ENCODE data around the gene PEG3. TPM values are rescaled to one million over a fixed set of nuclear protein-coding genes. Genes with fewer than 3 reads are reported as not detected.
A peak's percentile ranks its signal among the peaks of the same experiment; 100 is the strongest.

The PEG3 gene
- total and polyA plus RNA-seq, 2 of the 13 experiments (the other 11 are each of a cell fraction or from before 2014, with no cell fraction given): 217 to 394 TPM

DNA sequence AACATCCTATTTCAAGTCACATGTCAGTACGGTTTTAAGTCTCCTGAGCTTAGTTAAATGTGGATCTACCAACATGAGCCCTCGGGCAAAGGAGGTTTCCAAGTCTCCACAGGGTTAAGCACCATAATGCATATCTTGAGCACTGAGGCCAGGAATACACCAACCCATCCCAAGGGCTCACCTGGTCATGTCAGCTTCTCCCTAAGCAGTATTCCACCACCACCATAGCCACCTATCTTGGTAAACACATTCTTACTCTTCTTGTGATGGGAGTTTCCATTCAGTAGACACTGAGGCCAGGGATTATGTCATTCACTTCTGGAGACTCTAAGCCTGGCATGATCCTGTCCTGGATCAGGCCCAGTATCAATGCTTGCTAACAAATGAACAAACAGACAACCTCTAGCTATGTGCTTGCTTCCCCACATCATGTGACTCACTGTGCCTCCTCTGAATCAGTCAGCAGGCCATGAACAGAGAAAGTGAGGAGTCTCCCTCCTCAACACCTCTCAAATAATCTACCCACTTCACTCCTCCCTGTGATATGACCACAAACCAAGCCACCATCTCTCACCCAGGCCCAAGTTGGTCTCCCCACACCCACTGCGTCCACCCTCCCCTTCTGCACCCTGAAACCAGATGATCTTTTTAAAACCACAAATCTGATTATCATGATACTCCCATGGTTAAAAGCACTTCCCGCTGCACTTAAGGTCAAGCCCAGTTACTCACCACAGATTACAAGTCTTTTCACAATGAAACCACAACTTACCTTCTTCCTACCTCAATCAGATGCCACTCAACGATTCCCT is 5.8 kb downstream of the PEG3 start:
- peaks cover 97% of the 10 kb centered on the region for H4K20me1 ChIP-seq (ENCODE audit: insufficient read depth, low read length)
- no peaks in the 10 kb centered on the region for H3K27me3 ChIP-seq (ENCODE audit: control insufficient read depth in 1 of 2, insufficient read depth in 2 of 2, low read length in 2 of 2)
- 46% methylated on average over 4 of the region's 5 CpGs for WGBS (ENCODE audit: low lambda C conversion rate)
- H3K9ac ChIP-seq (ENCODE audit: insufficient read depth, low read depth, low read length): no peak overlapping the region
- H3K4me3 ChIP-seq (replicated peaks in 1 of 3; ENCODE audit: insufficient read depth in 1 of 3, low read depth in 2 of 3, low read length in 3 of 3): peak overlapping the region in 1 of 3 experiments; percentile 6; a peak in 1 of 6 replicates
- ATAC-seq (no peak), FAIRE-seq (no peak), DNase-seq (ENCODE audit: low spot score) (no peak)
- CTCF ChIA-PET (ENCODE audit: low intra/inter-chr PET ratio, low total read pairs): no interaction called here
- no TSS peak for BruUV-seq (replicated peaks)
- POLR2A ChIA-PET: no interaction called here
- H3K9me3 ChIP-seq (ENCODE audit: low read length): no peaks in the 10 kb centered on the region
- H3K27ac ChIP-seq (ENCODE audit: extremely low read length, insufficient read depth, low read length): no peak overlapping the region
- H3K79me2 ChIP-seq (ENCODE audit: insufficient read depth, low read length): peaks cover 94% of the 10 kb centered on the region
- intact Hi-C loops (cut with micrococcal nuclease; ENCODE audit: unreplicated experiment): no loop called here
- H2AFZ ChIP-seq (ENCODE audit: low read length): no peak overlapping the region
- peak overlapping the region; percentile 23 for H3K4me2 ChIP-seq (ENCODE audit: low read depth, low read length)
- H3K4me1 ChIP-seq (ENCODE audit: insufficient read depth, low read length): peaks cover 67% of the 10 kb centered on the region
- TF ChIP-seq RBFOX2 (IDR thresholded peaks at IDR 0.05; ENCODE audit: low read depth, low read length) (peak; percentile 60; the same call in 1 of the 2 replicates), TFE3 (CRISPR knock-in tag; IDR thresholded peaks at IDR 0.05) (peak; percentile 18; the same call in 1 of the 2 replicates), POLR2A (IDR thresholded peaks at IDR 0.05; ENCODE audit: insufficient read depth in 1 of 2, low read depth in 2 of 2, low read length in 2 of 2) (peak in 1 of 2 experiments; percentile 45; a peak in 1 of 4 replicates), POLR2AphosphoS5 (IDR thresholded peaks at IDR 0.05; ENCODE audit: low read depth, low read length) (peak; percentile 9), FOXA1 (IDR thresholded peaks at IDR 0.05) (no peak), FOXA1 (CRISPR knock-in tag; IDR thresholded peaks at IDR 0.05) (no peak), PAF1 (CRISPR knock-in tag; IDR thresholded peaks at IDR 0.05) (0 out of 2 replicates have a peak, but pooled peaks have one; percentile 27), ZZZ3 (CRISPR knock-in tag; IDR thresholded peaks at IDR 0.05; ENCODE audit: borderline replicate concordance) (no peak), ZFP37 (CRISPR knock-in tag; IDR thresholded peaks at IDR 0.05; ENCODE audit: borderline replicate concordance) (no peak), ZFP62 (CRISPR knock-in tag; IDR thresholded peaks at IDR 0.05) (no peak), PAWR (CRISPR knock-in tag; IDR thresholded peaks at IDR 0.05; ENCODE audit: borderline replicate concordance) (no peak), ZNF337 (CRISPR knock-in tag; IDR thresholded peaks at IDR 0.05; ENCODE audit: borderline replicate concordance, low read depth) (0 out of 2 replicates have a peak, but pooled peaks have one; percentile 2), RBM22 (optimal IDR thresholded peaks at IDR 0.05; ENCODE audit: low read length) (peak; percentile 76), POLR2G (IDR thresholded peaks at IDR 0.05; ENCODE audit: low read depth, low read length) (peak; percentile 64; the same call in 1 of the 2 replicates), AKAP8 (CRISPR knock-in tag; IDR thresholded peaks at IDR 0.05) (peak; percentile 61; the same call in 1 of the 2 replicates), KDM2A (CRISPR knock-in tag; IDR thresholded peaks at IDR 0.05; ENCODE audit: borderline replicate concordance, low read depth) (0 out of 2 replicates have a peak, but pooled peaks have one; percentile 10), FOXC1 (CRISPR knock-in tag; IDR thresholded peaks at IDR 0.05; ENCODE audit: borderline replicate concordance) (0 out of 2 replicates have a peak, but pooled peaks have one; percentile 9)
- peaks cover 16 to 52% of the 10 kb centered on the region in 2 experiments for H3K36me3 ChIP-seq (replicated peaks in 1 of 2; ENCODE audit: control insufficient read depth in 1 of 2, insufficient read depth in 2 of 2, low read length in 2 of 2)
- in situ Hi-C loops (cut with HindIII; ENCODE audit: extremely low pct_ligation_motif_present, low pct_unique_long_range_greater_than_20kb): loop anchor here (10.0 kb wide), 1 partner anchor 230 kb away; no protein-coding TSS in a partner anchor

All from HepG2 (cell line).